Subcutaneous adipose tissue (tissue), 4 donors: ENCODE data around the gene PCGF1. TPM values are rescaled to one million over a fixed set of nuclear protein-coding genes. Genes with fewer than 3 reads are reported as not detected.

Experiments used
- total RNA-seq, 4 donors: library from RNA; depleted of rRNA; stranded (reverse); fragments of >200 nt; gene quantifications; one replicate each; pipeline ENCODE4 v1.1.0, GENCODE V29; 2016
- TF ChIP-seq, protein P1 (sequence below): fragments of 450-650 bp; IDR thresholded peaks from one replicate; pipeline ENCODE4 v1.5.1; 2016; ENCODE audit warnings: low read depth, mild to moderate bottlenecking, control low read depth, antibody characterized with exemption, moderate library complexity

Gene PCGF1
- total RNA-seq, 4 donors from 2014 or later, result 6.4 to 17.8 (median 10.8) TPM

DNA sequence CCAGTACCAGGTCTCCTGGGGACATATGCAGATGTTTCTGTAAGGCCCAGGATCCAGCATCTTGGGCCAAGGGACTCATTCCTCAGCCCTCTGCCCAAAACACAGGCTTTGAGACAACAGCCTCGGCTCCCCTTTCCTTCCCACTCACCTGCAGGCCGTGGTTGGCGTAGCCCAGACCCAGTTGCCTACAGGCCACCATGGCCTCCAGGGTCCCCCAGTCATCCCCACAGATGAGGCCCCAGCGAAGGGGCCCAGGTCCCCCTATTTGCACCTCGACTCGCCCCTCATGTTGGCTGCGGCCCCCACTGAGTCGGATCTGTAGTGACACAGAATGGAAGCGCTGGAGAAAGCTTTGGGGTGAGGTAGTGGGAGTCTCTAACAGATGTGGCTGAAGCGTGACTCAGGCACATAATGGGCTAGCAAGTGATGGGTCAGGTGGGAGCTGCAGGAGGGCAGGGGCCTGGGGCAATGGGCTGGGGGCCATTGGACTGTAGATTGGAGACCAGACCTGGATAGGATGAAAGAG, 28.0 kb upstream of the PCGF1 start:
- TF ChIP-seq, protein P1, sequence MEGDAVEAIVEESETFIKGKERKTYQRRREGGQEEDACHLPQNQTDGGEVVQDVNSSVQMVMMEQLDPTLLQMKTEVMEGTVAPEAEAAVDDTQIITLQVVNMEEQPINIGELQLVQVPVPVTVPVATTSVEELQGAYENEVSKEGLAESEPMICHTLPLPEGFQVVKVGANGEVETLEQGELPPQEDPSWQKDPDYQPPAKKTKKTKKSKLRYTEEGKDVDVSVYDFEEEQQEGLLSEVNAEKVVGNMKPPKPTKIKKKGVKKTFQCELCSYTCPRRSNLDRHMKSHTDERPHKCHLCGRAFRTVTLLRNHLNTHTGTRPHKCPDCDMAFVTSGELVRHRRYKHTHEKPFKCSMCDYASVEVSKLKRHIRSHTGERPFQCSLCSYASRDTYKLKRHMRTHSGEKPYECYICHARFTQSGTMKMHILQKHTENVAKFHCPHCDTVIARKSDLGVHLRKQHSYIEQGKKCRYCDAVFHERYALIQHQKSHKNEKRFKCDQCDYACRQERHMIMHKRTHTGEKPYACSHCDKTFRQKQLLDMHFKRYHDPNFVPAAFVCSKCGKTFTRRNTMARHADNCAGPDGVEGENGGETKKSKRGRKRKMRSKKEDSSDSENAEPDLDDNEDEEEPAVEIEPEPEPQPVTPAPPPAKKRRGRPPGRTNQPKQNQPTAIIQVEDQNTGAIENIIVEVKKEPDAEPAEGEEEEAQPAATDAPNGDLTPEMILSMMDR, result no peak

GRCh38 chr2:74534411-74534810, 26.9 kb upstream of the PCGF1 start:
- TF ChIP-seq, protein P1, result no peak

DNA sequence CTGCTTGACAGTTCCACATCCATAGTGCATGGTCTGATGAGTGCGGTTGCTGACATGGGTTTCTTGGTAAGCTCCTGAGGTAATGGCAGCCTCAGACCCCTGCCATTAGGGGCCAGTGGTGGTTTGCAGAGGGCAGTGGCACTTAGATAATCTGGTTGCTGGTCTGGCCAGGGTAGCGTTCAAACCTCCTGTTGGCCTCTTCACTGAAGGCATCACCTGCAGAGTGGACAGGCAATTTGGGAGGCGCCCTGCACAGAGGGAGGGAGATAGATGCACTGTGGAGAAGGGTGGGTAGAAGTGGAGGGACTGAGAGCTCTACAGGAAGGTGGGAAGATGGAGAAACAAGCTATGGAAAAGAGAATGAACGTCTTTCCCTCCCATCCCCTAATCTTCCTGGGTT, 26.0 kb upstream of the PCGF1 start:
- TF ChIP-seq, protein P1, result no peak

DNA sequence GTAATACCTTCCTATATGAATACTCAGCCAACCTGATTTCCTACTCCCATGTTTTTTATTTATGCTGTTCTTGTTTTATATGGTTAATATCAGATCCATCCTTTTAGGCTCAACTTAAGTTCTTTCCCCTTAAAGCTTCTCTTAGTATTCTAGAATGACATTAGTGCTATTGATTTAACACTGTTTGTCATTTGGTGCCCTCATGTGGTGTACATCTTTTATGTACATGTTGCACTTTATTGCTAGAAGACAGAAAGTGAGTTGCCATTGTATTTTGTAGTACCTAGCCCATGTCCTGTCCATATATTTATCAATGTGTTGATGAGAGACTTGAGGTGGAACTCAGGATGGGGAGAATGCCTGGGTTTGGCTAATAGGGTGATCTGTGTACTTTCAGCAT, 24.7 kb upstream of the PCGF1 start:
- TF ChIP-seq, protein P1, result no peak

DNA sequence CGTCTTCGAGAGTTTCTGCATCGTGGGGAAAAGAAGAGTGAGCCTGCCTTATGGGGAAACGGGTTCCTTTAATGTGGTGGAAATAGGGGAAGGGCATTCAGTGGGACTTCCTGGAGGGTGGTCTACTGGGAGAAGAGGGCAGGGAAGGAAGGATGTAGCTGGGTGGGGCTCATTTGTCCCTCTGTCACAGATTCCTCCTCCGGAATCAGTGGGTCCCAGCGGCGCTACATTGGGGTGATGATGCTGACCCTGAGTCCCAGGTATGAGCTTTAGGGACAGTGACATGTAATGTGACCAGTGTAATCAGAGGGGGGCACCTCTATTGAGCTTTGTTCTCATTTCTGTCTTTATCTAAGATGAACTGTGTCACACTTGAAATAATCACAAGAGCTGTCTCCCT, 24.2 kb upstream of the PCGF1 start:
- TF ChIP-seq, protein P1, result no peak

DNA sequence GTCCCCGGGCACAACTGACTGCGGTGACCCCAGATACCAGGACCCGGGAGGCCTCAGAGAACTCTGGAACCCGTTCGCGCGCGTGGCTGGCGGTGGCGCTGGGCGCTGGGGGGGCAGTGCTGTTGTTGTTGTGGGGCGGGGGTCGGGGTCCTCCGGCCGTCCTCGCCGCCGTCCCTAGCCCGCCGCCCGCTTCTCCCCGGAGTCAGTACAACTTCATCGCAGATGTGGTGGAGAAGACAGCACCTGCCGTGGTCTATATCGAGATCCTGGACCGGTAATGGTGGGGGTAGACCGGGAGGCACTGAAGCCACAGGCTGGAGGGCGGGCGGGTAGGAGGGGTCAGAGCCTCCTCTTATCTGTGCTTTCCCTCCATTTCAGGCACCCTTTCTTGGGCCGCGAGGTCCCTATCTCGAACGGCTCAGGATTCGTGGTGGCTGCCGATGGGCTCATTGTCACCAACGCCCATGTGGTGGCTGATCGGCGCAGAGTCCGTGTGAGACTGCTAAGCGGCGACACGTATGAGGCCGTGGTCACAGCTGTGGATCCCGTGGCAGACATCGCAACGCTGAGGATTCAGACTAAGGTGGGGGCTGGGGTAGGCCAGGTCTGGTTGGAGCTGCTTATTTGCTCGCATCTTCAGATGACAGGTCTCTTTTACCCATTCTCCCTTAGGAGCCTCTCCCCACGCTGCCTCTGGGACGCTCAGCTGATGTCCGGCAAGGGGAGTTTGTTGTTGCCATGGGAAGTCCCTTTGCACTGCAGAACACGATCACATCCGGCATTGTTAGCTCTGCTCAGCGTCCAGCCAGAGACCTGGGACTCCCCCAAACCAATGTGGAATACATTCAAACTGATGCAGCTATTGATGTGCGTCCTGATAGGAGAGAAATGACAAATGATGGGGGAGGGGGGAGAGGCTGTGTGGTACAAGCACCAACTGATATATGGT, 23.0 kb upstream of the PCGF1 start:
- TF ChIP-seq, protein P1, result no peak

GRCh38 chr2:74529357-74530238, 22.1 kb upstream of the PCGF1 start, which contains the start of the genes AUP1 and HTRA2:
Gene AUP1 (minus strand): TSS chr2:74529706. CDS start chr2:74529629, 77 bp downstream.
Gene HTRA2 (plus strand): TSS chr2:74529933. CDS start chr2:74530007, 74 bp downstream.
- TF ChIP-seq, protein P1, result no peak
